Breast epithelium (tissue), 4 donors: Measurements from ENCODE around the gene ELF3. TPM values are rescaled to one million over a fixed set of nuclear protein-coding genes. Genes with fewer than 3 reads are reported as not detected.
"Not testable (repeated sequence)": the region's sequence is repeated elsewhere in the genome, so short reads cannot be mapped to it uniquely, and the experiment has no call there.

Experiments
- DNase-seq, 2 donors: peaks; one replicate each; pipeline ENCODE4 v3.0.0-alpha.2; 2019; ENCODE audit warnings: low spot score in 2 of 2
- H3K27ac ChIP-seq, 2 donors: fragments of 200-600 bp; sonication (generic) in 1 of 2; one replicate each; pipeline ENCODE4 v1.5.1; 2016 to 2019; ENCODE audit warnings: mild to moderate bottlenecking in 1 of 2
- H3K27me3 ChIP-seq, 2 donors: fragments of 200-600 bp; sonication (generic) in 1 of 2; one replicate each; pipeline versions ENCODE4 v1.5.1 to v1.6.0; 2017 to 2019; ENCODE audit warnings: control low read depth in 1 of 2, mild to moderate bottlenecking in 1 of 2
- H3K36me3 ChIP-seq: fragments of 200-600 bp; one replicate; pipeline ENCODE4 v1.5.1; 2019
- H3K4me1 ChIP-seq, 2 donors: fragments of 200-600 bp; sonication (generic); one replicate each; pipeline ENCODE4 v1.5.1; 2016 to 2019; ENCODE audit warnings: control low read depth in 1 of 2
- H3K4me3 ChIP-seq, 3 donors: fragments of 200-600 bp; sonication (generic); 1 replicate in 2 of 3; 2 replicates in 1 of 3; pipeline ENCODE4 v1.5.1; 2016 to 2019; ENCODE audit warnings: mild to moderate bottlenecking in 3 of 3, moderate library complexity in 2 of 3
- H3K9me3 ChIP-seq, 2 donors: fragments of 200-600 bp; sonication (generic) in 1 of 2; one replicate each; pipeline ENCODE4 v1.5.1; 2016 to 2019; ENCODE audit warnings: control low read depth in 1 of 2
- CTCF ChIP-seq, 3 donors: fragments of 450-650 bp; IDR thresholded peaks; one replicate each; pipeline ENCODE4 v1.5.1; 2016 to 2017; ENCODE audit warnings: antibody characterized with exemption in 3 of 3, mild to moderate bottlenecking in 3 of 3, moderate library complexity in 3 of 3
- POLR2A ChIP-seq: fragments of 450-650 bp; IDR thresholded peaks from one replicate; pipeline ENCODE4 v1.6.1; 2016; ENCODE audit warnings: antibody characterized with exemption, mild to moderate bottlenecking, moderate library complexity
- POLR2AphosphoS5 ChIP-seq, 3 donors: sonication (generic); formaldehyde crosslinking; IDR thresholded peaks; one replicate each; pipeline ENCODE4 v1.6.1; 2017; ENCODE audit warnings: antibody characterized with exemption in 3 of 3
- intact Hi-C: fragments of 100-400 bp; cut with DNase I; formaldehyde crosslinking; loops from one replicate; pipeline ENCODE4 v1.15.1; 2023; ENCODE audit warnings: low total_unique reads
- total RNA-seq, 3 donors: library from RNA; depleted of rRNA; stranded (reverse); fragments of >200 nt; gene quantifications; one replicate each; pipeline ENCODE4 v1.1.0, GENCODE V29; 2016

The ELF3 gene
- total RNA-seq, 3 donors from 2014 or later: 1.3 to 1,061 (median 367) TPM

- Histone ChIP-seq H3K4me1 (no peaks in the 10 kb centered on the region), H3K27ac (peak overlapping the region; percentile 77 to 82), H3K9me3 (no peaks in the 10 kb centered on the region), H3K36me3 (no peaks in the 10 kb centered on the region), H3K27me3 (no peaks in the 10 kb centered on the region), H3K4me3 (no peak overlapping the region)
- TF ChIP-seq CTCF (IDR thresholded peaks at IDR 0.05): no peak
- no peak for TF ChIP-seq POLR2AphosphoS5 (IDR thresholded peaks at IDR 0.05)
- TF ChIP-seq POLR2A: no peak
- DNase-seq: peak; percentile 62 to 93
- intact Hi-C loops: no loop called here
Observed at GRCh38 chr1:202056644-202057334, 46.4 kb downstream of the ELF3 start.

GRCh38 chr1:202057335-202057704 is 46.9 kb downstream of the ELF3 start:
- H3K27me3 ChIP-seq, DNase-seq, H3K4me3 ChIP-seq, H3K4me1 ChIP-seq, H3K36me3 ChIP-seq, H3K9me3 ChIP-seq, intact Hi-C loops: not testable (repeated sequence)
- peak overlapping the region; percentile 77 to 82 for H3K27ac ChIP-seq

- DNase-seq: peak in 1 of 2 donors; percentile 24
- peak overlapping the region; percentile 77 to 85 for H3K27ac ChIP-seq
Observed at GRCh38 chr1:202058001-202058908, 47.9 kb downstream of the ELF3 start.

GRCh38 chr1:202061055-202061454 is 50.7 kb downstream of the ELF3 start:
- Histone ChIP-seq H3K27me3 (no peaks in the 10 kb centered on the region), H3K9me3 (no peaks in the 10 kb centered on the region), H3K36me3 (no peaks in the 10 kb centered on the region), H3K4me1 (no peaks in the 10 kb centered on the region), H3K4me3 (no peak overlapping the region), H3K27ac (no peak overlapping the region)
- intact Hi-C loops: no loop called here
- TF ChIP-seq POLR2A (no peak), CTCF (IDR thresholded peaks at IDR 0.05) (no peak)
- DNase-seq: no peak

More at GRCh38 chr1:202058001-202058908, 47.9 kb downstream of the ELF3 start:
- Histone ChIP-seq H3K9me3 (no peaks in the 10 kb centered on the region), H3K27me3 (no peaks in the 10 kb centered on the region), H3K4me1 (no peaks in the 10 kb centered on the region), H3K4me3 (no peak overlapping the region), H3K36me3 (no peaks in the 10 kb centered on the region)
- TF ChIP-seq POLR2AphosphoS5 (IDR thresholded peaks at IDR 0.05): no peak
- TF ChIP-seq CTCF (IDR thresholded peaks at IDR 0.05): no peak
- no peak for TF ChIP-seq POLR2A
- intact Hi-C loops: no loop called here

- H3K9me3 ChIP-seq, H3K4me3 ChIP-seq, H3K36me3 ChIP-seq, H3K27ac ChIP-seq, intact Hi-C loops, H3K4me1 ChIP-seq, DNase-seq, H3K27me3 ChIP-seq: not testable (repeated sequence)
Observed at GRCh38 chr1:202061787-202062186, 51.4 kb downstream of the ELF3 start.

- H3K4me1 ChIP-seq, H3K27ac ChIP-seq, H3K4me3 ChIP-seq, H3K9me3 ChIP-seq, DNase-seq, H3K36me3 ChIP-seq, H3K27me3 ChIP-seq, intact Hi-C loops: not testable (repeated sequence)
Observed at GRCh38 chr1:202062636-202063035, 52.2 kb downstream of the ELF3 start.
